Measurements from ENCODE around the gene NEU1. TPM values are rescaled to one million over a fixed set of nuclear protein-coding genes. Genes with fewer than 3 reads are reported as not detected.
"Not testable (repeated sequence)": the region's sequence is repeated elsewhere in the genome, so short reads cannot be mapped to it uniquely, and the experiment has no call there.

NEU1 gene
- total RNA-seq, 6 experiments from 2014 or later, result 35.8 to 48.6 (median 40.9) TPM

GRCh38 chr6:31815025-31815838 lies 47.4 kb downstream of the NEU1 start, which contains the start of the genes HSPA1A and HSPA1L:
TSS of gene HSPA1A (plus strand) at chr6:31815543. CDS start at chr6:31815757, 214 bp downstream.
TSS of gene HSPA1L (minus strand) at chr6:31815283. CDS start at chr6:31811972, 3,311 bp downstream.
- Mint-ChIP-seq H3K27me3 (ENCODE audit: insufficient read depth) (peaks cover 8% of the 10 kb centered on the region), H3K27ac (peak within 1 kb of the TSS; percentile 99), H3K4me1 (ENCODE audit: low read depth) (peaks cover 43% of the 10 kb centered on the region), H3K4me3 (peak within 1 kb of the TSS; percentile 94), H3K36me3 (ENCODE audit: low read depth) (peaks cover 18% of the 10 kb centered on the region), H3K9me3 (peaks cover 11% of the 10 kb centered on the region)
- DNase-seq, result peak; percentile 97
- no peak for TF ChIP-seq CTCF (IDR thresholded peaks at IDR 0.05)

GRCh38 chr6:31814677-31815024 lies 48.0 kb downstream of the NEU1 start:
- Mint-ChIP-seq H3K27ac (peak overlapping the region; percentile 99), H3K9me3 (peaks cover 11% of the 10 kb centered on the region), H3K36me3 (ENCODE audit: low read depth) (peaks cover 18% of the 10 kb centered on the region), H3K4me1 (ENCODE audit: low read depth) (peaks cover 38% of the 10 kb centered on the region), H3K4me3 (peak overlapping the region; percentile 94), H3K27me3 (ENCODE audit: insufficient read depth) (peaks cover 8% of the 10 kb centered on the region)
- no peak for TF ChIP-seq CTCF (IDR thresholded peaks at IDR 0.05)
- peak; percentile 98 for DNase-seq

- H3K4me1 Mint-ChIP-seq (ENCODE audit: low read depth), result peaks cover 31% of the 10 kb centered on the region
- TF ChIP-seq CTCF (IDR thresholded peaks at IDR 0.05), result no peak
These were observed 49.2 kb downstream of the NEU1 start for GRCh38 chr6:31813465-31813849.

GRCh38 chr6:31811645-31812044 lies 51.0 kb downstream of the NEU1 start:
- Mint-ChIP-seq H3K36me3 (ENCODE audit: low read depth) (peaks cover 4% of the 10 kb centered on the region), H3K27ac (no peak overlapping the region), H3K9me3 (peaks cover 4% of the 10 kb centered on the region; the same call in 1 of the 2 replicates), H3K4me1 (ENCODE audit: low read depth) (peaks cover 25% of the 10 kb centered on the region), H3K4me3 (no peak overlapping the region), H3K27me3 (ENCODE audit: insufficient read depth) (peaks cover 8% of the 10 kb centered on the region)
- DNase-seq, result no peak
- TF ChIP-seq CTCF (IDR thresholded peaks at IDR 0.05), result no peak

More at GRCh38 chr6:31813465-31813849, 49.2 kb downstream of the NEU1 start:
- Mint-ChIP-seq H3K27me3 (ENCODE audit: insufficient read depth) (peaks cover 8% of the 10 kb centered on the region), H3K9me3 (peaks cover 11% of the 10 kb centered on the region), H3K36me3 (ENCODE audit: low read depth) (peaks cover 13% of the 10 kb centered on the region), H3K27ac (peak overlapping the region; percentile 99), H3K4me3 (peak overlapping the region; percentile 84)
- DNase-seq, result no peak

GRCh38 chr6:31808599-31808998 lies 54.0 kb downstream of the NEU1 start:
- H3K27ac Mint-ChIP-seq; DNase-seq; H3K27me3 Mint-ChIP-seq (ENCODE audit: insufficient read depth); H3K4me3 Mint-ChIP-seq; H3K9me3 Mint-ChIP-seq; H3K36me3 Mint-ChIP-seq (ENCODE audit: low read depth): not testable (repeated sequence)
- H3K4me1 Mint-ChIP-seq (ENCODE audit: low read depth), result peaks cover 21% of the 10 kb centered on the region

Other genes with a start within 250 kb of the NEU1 start
- gene AIF1, start 247.6 kb downstream of the NEU1 start, total RNA-seq (2021; fragmentation: NEBNext Ultra II Directional; extraction: Animal tissue kit (Norgen Biotek cat#: 25700)), result not detected
- 100 to 1,000 TPM; 216 to 259 (median 231) TPM for gene PRRC2A, start 242.1 kb downstream of the NEU1 start, total RNA-seq (2021; fragmentation: NEBNext Ultra II Directional; extraction: Animal tissue kit (Norgen Biotek cat#: 25700))
- 100 to 1,000 TPM; 247 to 273 (median 262) TPM for gene BAG6, start 210.2 kb downstream of the NEU1 start, total RNA-seq (2021; fragmentation: NEBNext Ultra II Directional; extraction: Animal tissue kit (Norgen Biotek cat#: 25700))
- 1 to 10 TPM; 2.4 to 4.3 (median 2.8) TPM for gene APOM, start 206.9 kb downstream of the NEU1 start, total RNA-seq (2021; fragmentation: NEBNext Ultra II Directional; extraction: Animal tissue kit (Norgen Biotek cat#: 25700))
- 10 to 100 TPM; 13.4 to 16.2 (median 14.9) TPM for gene C6orf47, start 202.0 kb downstream of the NEU1 start, total RNA-seq (2021; fragmentation: NEBNext Ultra II Directional; extraction: Animal tissue kit (Norgen Biotek cat#: 25700))
- 10 to 100 TPM; 11.6 to 14.9 (median 13.0) TPM for gene GPANK1, start 197.8 kb downstream of the NEU1 start, total RNA-seq (2021; fragmentation: NEBNext Ultra II Directional; extraction: Animal tissue kit (Norgen Biotek cat#: 25700))
- gene CSNK2B, start 196.7 kb downstream of the NEU1 start, total RNA-seq (2021; fragmentation: NEBNext Ultra II Directional; extraction: Animal tissue kit (Norgen Biotek cat#: 25700)), result 100 to 1,000 TPM; 200 to 255 (median 225) TPM
- gene LY6G5B, start 192.8 kb downstream of the NEU1 start, total RNA-seq (2021; fragmentation: NEBNext Ultra II Directional; extraction: Animal tissue kit (Norgen Biotek cat#: 25700)), result 1 to 10 TPM; 4.6 to 6.0 (median 5.3) TPM
- 1 to 10 TPM; 2.2 to 2.9 (median 2.8) TPM for gene LY6G5C, start 181.8 kb downstream of the NEU1 start, total RNA-seq (2021; fragmentation: NEBNext Ultra II Directional; extraction: Animal tissue kit (Norgen Biotek cat#: 25700))
- gene ABHD16A, start 159.5 kb downstream of the NEU1 start, total RNA-seq (2021; fragmentation: NEBNext Ultra II Directional; extraction: Animal tissue kit (Norgen Biotek cat#: 25700)), result 10 to 100 TPM; 27.4 to 39.6 (median 32.0) TPM
- not detected for gene LY6G6F, start 156.0 kb downstream of the NEU1 start, total RNA-seq (2021; fragmentation: NEBNext Ultra II Directional; extraction: Animal tissue kit (Norgen Biotek cat#: 25700))
- gene LY6G6D, start 147.5 kb downstream of the NEU1 start, total RNA-seq (2021; fragmentation: NEBNext Ultra II Directional; extraction: Animal tissue kit (Norgen Biotek cat#: 25700)), result not detected
- not detected for gene LY6G6C, start 141.1 kb downstream of the NEU1 start, total RNA-seq (2021; fragmentation: NEBNext Ultra II Directional; extraction: Animal tissue kit (Norgen Biotek cat#: 25700))
- not detected for gene MPIG6B, start 139.4 kb downstream of the NEU1 start, total RNA-seq (2021; fragmentation: NEBNext Ultra II Directional; extraction: Animal tissue kit (Norgen Biotek cat#: 25700))
- gene DDAH2, start 133.5 kb downstream of the NEU1 start, total RNA-seq (2021; fragmentation: NEBNext Ultra II Directional; extraction: Animal tissue kit (Norgen Biotek cat#: 25700)), result 10 to 100 TPM; 44.0 to 47.8 (median 46.0) TPM
- 100 to 1,000 TPM; 638 to 833 (median 745) TPM for gene CLIC1, start 126.3 kb downstream of the NEU1 start, total RNA-seq (2021; fragmentation: NEBNext Ultra II Directional; extraction: Animal tissue kit (Norgen Biotek cat#: 25700))
- 10 to 100 TPM in 4 of 6 experiments, 1 to 10 TPM in 2; 7.4 to 14.8 (median 12.6) TPM for gene MSH5, start 122.8 kb downstream of the NEU1 start, total RNA-seq (2021; fragmentation: NEBNext Ultra II Directional; extraction: Animal tissue kit (Norgen Biotek cat#: 25700))
- gene SAPCD1, start 100.2 kb downstream of the NEU1 start, total RNA-seq (2021; fragmentation: NEBNext Ultra II Directional; extraction: Animal tissue kit (Norgen Biotek cat#: 25700)), result 1 to 10 TPM in 5 of 6 experiments, under 1 TPM in 1; 0.91 to 2.4 (median 1.3) TPM
- gene VWA7, start 85.5 kb downstream of the NEU1 start, total RNA-seq (2021; fragmentation: NEBNext Ultra II Directional; extraction: Animal tissue kit (Norgen Biotek cat#: 25700)), result under 1 TPM; 0.24 to 0.83 (median 0.64) TPM
- gene VARS1, start 67.1 kb downstream of the NEU1 start, total RNA-seq (2021; fragmentation: NEBNext Ultra II Directional; extraction: Animal tissue kit (Norgen Biotek cat#: 25700)), result 100 to 1,000 TPM; 117 to 144 (median 127) TPM
- gene LSM2, start 55.9 kb downstream of the NEU1 start, total RNA-seq (2021; fragmentation: NEBNext Ultra II Directional; extraction: Animal tissue kit (Norgen Biotek cat#: 25700)), result 10 to 100 TPM; 31.8 to 48.5 (median 43.4) TPM
- 1 to 10 TPM; 1.2 to 1.9 (median 1.6) TPM for gene HSPA1L, start 47.5 kb downstream of the NEU1 start, total RNA-seq (2021; fragmentation: NEBNext Ultra II Directional; extraction: Animal tissue kit (Norgen Biotek cat#: 25700))
- 100 to 1,000 TPM in 1 of 6 experiments, 10 to 100 TPM in 5; 78.5 to 102 (median 84.7) TPM for gene HSPA1A, start 47.3 kb downstream of the NEU1 start, total RNA-seq (2021; fragmentation: NEBNext Ultra II Directional; extraction: Animal tissue kit (Norgen Biotek cat#: 25700))
- gene HSPA1B, start 35.1 kb downstream of the NEU1 start, total RNA-seq (2021; fragmentation: NEBNext Ultra II Directional; extraction: Animal tissue kit (Norgen Biotek cat#: 25700)), result 100 to 1,000 TPM in 2 of 6 experiments, 10 to 100 TPM in 4; 95.5 to 116 (median 98.9) TPM
- under 1 TPM in 1 of 6 experiments, not detected in 5; 0.10 TPM for gene SLC44A4, start 16.2 kb upstream of the NEU1 start, total RNA-seq (2021; fragmentation: NEBNext Ultra II Directional; extraction: Animal tissue kit (Norgen Biotek cat#: 25700))
- gene EHMT2, start 34.9 kb upstream of the NEU1 start, total RNA-seq (2021; fragmentation: NEBNext Ultra II Directional; extraction: Animal tissue kit (Norgen Biotek cat#: 25700)), result 10 to 100 TPM; 43.4 to 47.4 (median 45.9) TPM
- 1 to 10 TPM; 7.3 to 9.0 (median 8.3) TPM for gene ZBTB12, start 39.3 kb upstream of the NEU1 start, total RNA-seq (2021; fragmentation: NEBNext Ultra II Directional; extraction: Animal tissue kit (Norgen Biotek cat#: 25700))
- under 1 TPM in 4 of 6 experiments, not detected in 2; 0.24 to 0.43 (median 0.43) TPM for gene C2, start 64.9 kb upstream of the NEU1 start, total RNA-seq (2021; fragmentation: NEBNext Ultra II Directional; extraction: Animal tissue kit (Norgen Biotek cat#: 25700))
- 1 to 10 TPM in 2 of 6 experiments, under 1 TPM in 3, not detected in 1; 0.33 to 1.3 (median 0.81) TPM for gene CFB, start 83.3 kb upstream of the NEU1 start, total RNA-seq (2021; fragmentation: NEBNext Ultra II Directional; extraction: Animal tissue kit (Norgen Biotek cat#: 25700))
- 10 to 100 TPM; 63.4 to 87.0 (median 78.7) TPM for gene NELFE, start 96.2 kb upstream of the NEU1 start, total RNA-seq (2021; fragmentation: NEBNext Ultra II Directional; extraction: Animal tissue kit (Norgen Biotek cat#: 25700))
- gene SKIC2, start 96.4 kb upstream of the NEU1 start, total RNA-seq (2021; fragmentation: NEBNext Ultra II Directional; extraction: Animal tissue kit (Norgen Biotek cat#: 25700)), result 10 to 100 TPM; 74.0 to 83.3 (median 77.8) TPM
- gene DXO, start 109.3 kb upstream of the NEU1 start, total RNA-seq (2021; fragmentation: NEBNext Ultra II Directional; extraction: Animal tissue kit (Norgen Biotek cat#: 25700)), result 10 to 100 TPM; 14.1 to 20.5 (median 16.5) TPM
- gene C4A, start 119.2 kb upstream of the NEU1 start, total RNA-seq (2021; fragmentation: NEBNext Ultra II Directional; extraction: Animal tissue kit (Norgen Biotek cat#: 25700)), result 1 to 10 TPM; 1.2 to 3.2 (median 2.0) TPM
- gene C4B, start 152.0 kb upstream of the NEU1 start, total RNA-seq (2021; fragmentation: NEBNext Ultra II Directional; extraction: Animal tissue kit (Norgen Biotek cat#: 25700)), result 1 to 10 TPM; 1.5 to 2.5 (median 2.0) TPM
- gene CYP21A2, start 175.6 kb upstream of the NEU1 start, total RNA-seq (2021; fragmentation: NEBNext Ultra II Directional; extraction: Animal tissue kit (Norgen Biotek cat#: 25700)), result under 1 TPM in 1 of 6 experiments, not detected in 5; 0.17 TPM
- 1 to 10 TPM in 1 of 6 experiments, under 1 TPM in 5; 0.28 to 1.4 (median 0.83) TPM for gene TNXB, start 246.5 kb upstream of the NEU1 start, total RNA-seq (2021; fragmentation: NEBNext Ultra II Directional; extraction: Animal tissue kit (Norgen Biotek cat#: 25700))

Measured in HFFc6 (cell line).